K562 (cell line): ENCODE results near the gene WASF2. TPM values are rescaled to one million over a fixed set of nuclear protein-coding genes. Genes with fewer than 3 reads are reported as not detected.

ENCODE experiments used
- BHLHE40 ChIP-seq: IDR thresholded peaks from 2 replicates; pipeline ENCODE4 v1.6.1; 2011; ENCODE audit warnings: low read length, improper control_type of control experiment
- FOSL1 ChIP-seq: fragments of 200-800 bp; sonication (Bioruptor generic); conservative IDR thresholded peaks from 2 replicates; pipeline ENCODE4 v1.6.1; 2016; ENCODE audit warnings: missing genetic modification characterization, missing compliant biosample characterization
- NBN ChIP-seq: fragments of 450-650 bp; IDR thresholded peaks from 2 replicates; pipeline ENCODE4 v1.6.1; 2016; ENCODE audit warnings: low read depth, mild to moderate bottlenecking
- NCOA1 ChIP-seq: fragments of 450-650 bp; IDR thresholded peaks from 2 replicates; pipeline ENCODE4 v1.6.1; 2016; ENCODE audit warnings: low read depth
- REST ChIP-seq, 2 experiments: fragments of 450-650 bp; formaldehyde crosslinking in 1 of 2; IDR thresholded peaks; 2 replicates each; pipeline versions ENCODE4 v1.4.0 to v1.6.1; 2014 to 2020; ENCODE audit warnings: mild to moderate bottlenecking in 2 of 2, borderline replicate concordance in 1 of 2, low read depth in 1 of 2
- SRSF7 ChIP-seq: fragments of 200-400 bp; formaldehyde crosslinking; optimal IDR thresholded peaks from 2 replicates; pipeline ENCODE3; 2017; ENCODE audit warnings: mild to moderate bottlenecking, low read depth, low read length
- YBX1 ChIP-seq: fragments of 450-650 bp; IDR thresholded peaks from 2 replicates; pipeline ENCODE4 v1.7.1; 2016; ENCODE audit warnings: mild to moderate bottlenecking
- ZBTB11 ChIP-seq, 3 experiments: fragments of 200-800 bp in 1 of 3; fragments of 250-450 bp in 1 of 3; fragments of 450-650 bp in 1 of 3; sonication (Bioruptor Pico) in 1 of 3; sonication (Bioruptor generic) in 1 of 3; formaldehyde crosslinking in 1 of 3; IDR thresholded peaks; 2 replicates each; pipeline versions ENCODE4 v1.6.1 to v1.8.0; 2016 to 2022; ENCODE audit warnings: mild to moderate bottlenecking in 2 of 3, missing genetic modification characterization in 2 of 3, missing compliant biosample characterization in 1 of 3, moderate library complexity in 1 of 3
- ZBTB33 ChIP-seq: sonication (generic); formaldehyde crosslinking; IDR thresholded peaks from 2 replicates; pipeline ENCODE4 v1.8.1; 2023; ENCODE audit warnings: mild to moderate bottlenecking, missing genetic modification reagents
- ZKSCAN1 ChIP-seq: fragments of 150-350 bp; IDR thresholded peaks from 2 replicates; pipeline ENCODE4 v1.6.1; 2016; ENCODE audit warnings: low read depth, low read length
- ZNF282 ChIP-seq: sonication (generic); formaldehyde crosslinking; IDR thresholded peaks from 2 replicates; pipeline ENCODE4 v1.8.1; 2023; ENCODE audit warnings: missing genetic modification reagents
- ZNF3 ChIP-seq: fragments of 250-450 bp; sonication (Bioruptor Pico); IDR thresholded peaks from 2 replicates; pipeline ENCODE4 v1.5.0; 2021; ENCODE audit warnings: mild to moderate bottlenecking, moderate library complexity
- ZNF384 ChIP-seq: IDR thresholded peaks from 2 replicates; pipeline ENCODE4 v1.6.1; 2012; ENCODE audit warnings: low read depth, low read length, improper control_type of control experiment
- polyA plus RNA-seq, 8 experiments: library from polyadenylated mRNA; depleted of rRNA in 4 of 8; stranded (reverse) in 5 of 8; unstranded in 3 of 8; fragments of >200 nt; fragmentation: Nextera tagmentation in 2 of 8; fragmentation: Illumina TruSeq in 1 of 8; extraction: Ambion mirVana in 2 of 8; extraction: Trizol in 1 of 8; gene quantifications; 2 replicates each; pipeline versions ENCODE4 v1.2.1 to v1.2.3, GENCODE V29; 2011 to 2014; ENCODE audit warnings: inconsistent platforms in 1 of 8, missing spikeins in 1 of 8
- total RNA-seq, 7 experiments: library from RNA; depleted of rRNA in 6 of 7; stranded (reverse); fragments of >200 nt in 6 of 7; fragmentation: Illumina TruSeq in 2 of 7; extraction: Trizol in 2 of 7; gene quantifications; 2 replicates each; pipeline versions ENCODE4 v1.2.1 to v1.2.3, GENCODE V29; 2011 to 2021; ENCODE audit warnings: low replicate concordance in 1 of 7

The WASF2 gene
- total and polyA plus RNA-seq, 9 of the 15 experiments (the other 6 are each of a cell fraction or from before 2014, with no cell fraction given) = 8.2 to 163 (median 31.2) TPM

GRCh38 chr1:27372022-27372807, 117.8 kb downstream of the WASF2 start (continued):
- no peak for TF ChIP-seq SRSF7
- 0 out of 6 replicates have a peak, but pooled peaks of 1 of the 3 experiments have one; percentile 57 for TF ChIP-seq ZBTB11 (CRISPR knock-in tag; IDR thresholded peaks at IDR 0.05)
- peak; percentile 68; the same call in 1 of the 2 replicates for TF ChIP-seq BHLHE40
- TF ChIP-seq ZKSCAN1 = no peak
- TF ChIP-seq REST (IDR thresholded peaks at IDR 0.05; ENCODE audit: borderline replicate concordance) = peak; percentile 52; the same call in 1 of the 2 replicates
- TF ChIP-seq REST (CRISPR knock-in tag; IDR thresholded peaks at IDR 0.05; ENCODE audit: low read depth) = no peak
- no peak for TF ChIP-seq FOSL1 (tag)
- no peak for TF ChIP-seq ZNF282 (CRISPR knock-in tag)
- TF ChIP-seq ZNF384 = peak; percentile 97
- 0 out of 2 replicates have a peak, but pooled peaks have one; percentile 23 for TF ChIP-seq NBN
- 0 out of 2 replicates have a peak, but pooled peaks have one; percentile 20 for TF ChIP-seq NCOA1
- TF ChIP-seq YBX1 = no peak
- 0 out of 2 replicates have a peak, but pooled peaks have one; percentile 53 for TF ChIP-seq ZBTB33 (CRISPR knock-in tag)
- TF ChIP-seq ZNF3 (CRISPR knock-in tag) = no peak
